ENCODE data around the gene AP3B2.

The AP3B2 gene

DNA sequence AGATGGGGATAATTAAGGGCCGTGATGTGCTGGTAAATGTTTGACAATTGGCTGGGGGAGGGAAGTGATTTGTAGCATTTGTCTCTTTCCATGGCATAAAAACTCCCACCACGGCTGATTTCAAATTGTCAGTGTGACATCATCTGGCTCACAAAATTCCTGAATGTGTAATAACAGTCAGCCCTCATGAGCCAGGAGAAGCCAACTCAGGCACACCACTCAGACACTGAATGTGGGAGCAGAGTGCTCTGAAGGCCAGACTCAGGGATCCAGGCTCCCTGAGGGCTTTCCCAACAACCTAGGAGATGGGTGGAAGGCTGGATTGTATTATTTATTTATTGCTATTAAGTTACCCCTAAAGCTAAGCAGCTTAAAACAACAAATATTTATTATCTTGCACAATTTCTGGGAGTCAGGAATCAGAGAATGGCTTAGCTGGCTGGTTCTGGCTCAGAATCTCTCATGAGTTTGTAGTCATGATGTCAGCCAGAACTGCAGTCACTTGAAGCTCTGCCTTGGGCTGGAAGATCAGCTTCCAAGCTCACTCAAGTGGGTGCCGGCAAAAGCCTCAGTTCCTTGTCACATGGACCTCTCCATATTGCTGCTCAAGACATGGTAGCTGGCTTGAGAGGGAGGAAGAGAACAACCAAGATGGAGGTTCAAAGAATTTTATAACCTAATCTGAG, 56.0 kb downstream of the AP3B2 start:
- H3K4me1 ChIP-seq (ENCODE audit: insufficient read depth, poor library complexity, severe bottlenecking), result no peaks in the 10 kb centered on the region
- H3K27me3 ChIP-seq (ENCODE audit: insufficient read depth, poor library complexity, severe bottlenecking), result peaks cover 25% of the 10 kb centered on the region
- no peak for DNase-seq (ENCODE audit: low spot score)
- H3K36me3 ChIP-seq (ENCODE audit: low read depth), result no peaks in the 10 kb centered on the region
- H3K4me3 ChIP-seq (ENCODE audit: severe bottlenecking), result no peak overlapping the region
- ATAC-seq (ENCODE audit: low read depth), result no peak
- no peaks in the 10 kb centered on the region for H3K9me3 ChIP-seq (ENCODE audit: severe bottlenecking)
- H3K27ac ChIP-seq (ENCODE audit: poor library complexity, severe bottlenecking), result no peak overlapping the region
- TF ChIP-seq, protein P1, sequence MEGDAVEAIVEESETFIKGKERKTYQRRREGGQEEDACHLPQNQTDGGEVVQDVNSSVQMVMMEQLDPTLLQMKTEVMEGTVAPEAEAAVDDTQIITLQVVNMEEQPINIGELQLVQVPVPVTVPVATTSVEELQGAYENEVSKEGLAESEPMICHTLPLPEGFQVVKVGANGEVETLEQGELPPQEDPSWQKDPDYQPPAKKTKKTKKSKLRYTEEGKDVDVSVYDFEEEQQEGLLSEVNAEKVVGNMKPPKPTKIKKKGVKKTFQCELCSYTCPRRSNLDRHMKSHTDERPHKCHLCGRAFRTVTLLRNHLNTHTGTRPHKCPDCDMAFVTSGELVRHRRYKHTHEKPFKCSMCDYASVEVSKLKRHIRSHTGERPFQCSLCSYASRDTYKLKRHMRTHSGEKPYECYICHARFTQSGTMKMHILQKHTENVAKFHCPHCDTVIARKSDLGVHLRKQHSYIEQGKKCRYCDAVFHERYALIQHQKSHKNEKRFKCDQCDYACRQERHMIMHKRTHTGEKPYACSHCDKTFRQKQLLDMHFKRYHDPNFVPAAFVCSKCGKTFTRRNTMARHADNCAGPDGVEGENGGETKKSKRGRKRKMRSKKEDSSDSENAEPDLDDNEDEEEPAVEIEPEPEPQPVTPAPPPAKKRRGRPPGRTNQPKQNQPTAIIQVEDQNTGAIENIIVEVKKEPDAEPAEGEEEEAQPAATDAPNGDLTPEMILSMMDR (IDR thresholded peaks at IDR 0.05; ENCODE audit: poor library complexity, severe bottlenecking), result no peak

DNA sequence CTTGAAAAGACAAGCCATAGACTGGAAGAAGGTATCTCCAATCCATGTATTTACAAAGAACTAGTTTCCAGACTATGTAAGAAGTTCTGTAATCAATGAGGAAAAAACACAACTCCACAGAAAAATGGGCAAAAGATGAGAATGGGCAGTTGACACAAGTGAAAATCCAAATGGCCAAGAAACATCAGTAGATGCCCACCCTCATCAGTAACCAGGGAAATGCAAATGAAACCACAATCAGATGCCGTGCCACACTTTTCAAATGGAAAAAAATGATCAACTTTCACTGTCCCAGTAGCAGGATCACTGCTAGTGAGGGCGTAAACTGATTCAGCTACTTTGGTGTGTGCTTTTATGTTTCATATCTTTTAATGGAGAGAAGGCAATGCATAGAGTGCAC, 58.0 kb downstream of the AP3B2 start:
- Histone ChIP-seq H3K4me1 (ENCODE audit: insufficient read depth, poor library complexity, severe bottlenecking) (no peaks in the 10 kb centered on the region), H3K36me3 (ENCODE audit: low read depth) (no peaks in the 10 kb centered on the region), H3K4me3 (ENCODE audit: severe bottlenecking) (no peak overlapping the region), H3K9me3 (ENCODE audit: severe bottlenecking) (no peaks in the 10 kb centered on the region), H3K27me3 (ENCODE audit: insufficient read depth, poor library complexity, severe bottlenecking) (peaks cover 43% of the 10 kb centered on the region), H3K27ac (ENCODE audit: poor library complexity, severe bottlenecking) (no peak overlapping the region)
- TF ChIP-seq, protein P1 (IDR thresholded peaks at IDR 0.05; ENCODE audit: poor library complexity, severe bottlenecking), result no peak
- ATAC-seq (ENCODE audit: low read depth) (no peak), DNase-seq (ENCODE audit: low spot score) (no peak)

DNA sequence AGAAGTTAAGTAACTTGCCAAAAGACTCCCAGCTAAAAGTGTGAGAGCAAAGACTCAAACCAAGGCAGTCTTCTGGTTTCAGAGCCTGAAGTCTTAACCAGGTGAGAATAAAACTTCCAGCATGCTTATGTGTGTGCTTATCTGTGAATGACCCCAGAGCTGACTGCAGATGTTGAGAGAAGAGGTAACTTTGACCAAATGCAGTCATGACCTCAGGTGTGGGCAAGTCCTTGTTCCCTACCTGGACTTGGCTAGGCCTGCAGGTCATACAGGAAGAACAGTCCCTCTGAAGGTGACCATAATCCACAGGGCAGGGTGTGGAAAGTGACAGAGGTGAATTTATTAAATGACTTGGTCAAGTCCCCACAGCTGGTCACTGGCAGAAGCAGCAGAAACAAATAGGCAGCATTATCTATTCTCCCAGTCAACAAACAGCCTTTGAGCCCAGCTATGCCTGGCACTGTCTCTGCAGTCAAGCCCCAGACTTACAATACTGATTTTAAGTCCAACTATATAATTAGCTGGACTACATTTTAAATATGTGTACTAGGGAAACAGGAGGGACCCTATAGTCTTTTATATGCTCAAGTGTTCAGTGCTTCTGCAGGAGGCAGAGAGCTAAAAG, 59.5 kb downstream of the AP3B2 start:
- no peak for ATAC-seq (ENCODE audit: low read depth)
- Histone ChIP-seq H3K27ac (ENCODE audit: poor library complexity, severe bottlenecking) (no peak overlapping the region), H3K4me3 (ENCODE audit: severe bottlenecking) (no peak overlapping the region), H3K27me3 (ENCODE audit: insufficient read depth, poor library complexity, severe bottlenecking) (peaks cover 59% of the 10 kb centered on the region), H3K36me3 (ENCODE audit: low read depth) (no peaks in the 10 kb centered on the region), H3K9me3 (ENCODE audit: severe bottlenecking) (no peaks in the 10 kb centered on the region), H3K4me1 (ENCODE audit: insufficient read depth, poor library complexity, severe bottlenecking) (no peaks in the 10 kb centered on the region)
- TF ChIP-seq, protein P1 (IDR thresholded peaks at IDR 0.05; ENCODE audit: poor library complexity, severe bottlenecking), result no peak
- no peak for DNase-seq (ENCODE audit: low spot score)

DNA sequence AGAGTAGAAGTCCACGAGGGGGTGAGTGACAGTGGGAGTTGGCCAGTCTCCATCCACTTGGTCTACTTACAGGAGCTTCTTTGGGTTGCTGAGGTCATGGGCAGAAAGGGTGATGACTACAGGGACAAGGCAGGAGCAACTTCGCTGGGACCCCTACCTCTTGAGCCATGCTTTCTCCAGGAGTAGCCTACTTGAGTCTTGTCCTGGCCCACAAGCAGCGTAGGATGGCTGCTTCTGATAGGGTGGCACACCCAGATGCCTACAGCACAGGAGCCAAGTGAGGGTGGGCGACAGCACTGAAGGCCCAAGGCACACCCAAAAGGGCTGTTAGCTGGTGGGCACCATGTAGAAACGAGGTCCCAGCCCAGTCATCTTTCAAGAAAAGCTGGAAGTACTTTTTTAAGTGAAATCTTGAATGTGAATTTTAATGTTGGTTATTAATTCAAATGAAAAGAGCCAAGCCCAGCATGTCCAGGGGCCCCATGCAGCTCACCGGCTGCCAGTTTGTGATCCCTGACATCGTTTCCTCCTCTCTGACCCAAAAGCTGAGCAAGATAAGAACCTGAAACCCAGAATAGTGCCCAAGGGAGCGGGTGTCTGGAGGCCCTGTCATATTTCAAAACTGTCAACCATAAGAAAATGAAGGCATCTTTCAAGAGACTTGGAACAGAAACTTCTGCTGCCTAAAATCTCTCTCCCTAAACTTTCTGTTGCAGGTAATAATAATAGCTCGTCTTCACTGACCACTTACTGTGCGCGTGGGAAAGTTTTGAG, 60.3 kb downstream of the AP3B2 start:
- Histone ChIP-seq H3K27ac (ENCODE audit: poor library complexity, severe bottlenecking) (no peak overlapping the region), H3K4me1 (ENCODE audit: insufficient read depth, poor library complexity, severe bottlenecking) (no peaks in the 10 kb centered on the region), H3K27me3 (ENCODE audit: insufficient read depth, poor library complexity, severe bottlenecking) (peaks cover 63% of the 10 kb centered on the region), H3K4me3 (ENCODE audit: severe bottlenecking) (no peak overlapping the region), H3K9me3 (ENCODE audit: severe bottlenecking) (no peaks in the 10 kb centered on the region), H3K36me3 (ENCODE audit: low read depth) (no peaks in the 10 kb centered on the region)
- TF ChIP-seq, protein P1 (IDR thresholded peaks at IDR 0.05; ENCODE audit: poor library complexity, severe bottlenecking), result no peak
- DNase-seq (ENCODE audit: low spot score) (no peak), ATAC-seq (ENCODE audit: low read depth) (no peak)

All from RWPE2 (cell line).